Kidney capillary endothelial cell (primary cell): ENCODE data around the gene SLC25A34.
A peak's percentile ranks its signal among the peaks of the same experiment; 100 is the strongest.

Source experiments
- DNase-seq: peaks from one replicate; pipeline ENCODE4 v3.0.0-alpha.2; 2018; ENCODE audit warnings: low spot score

Gene SLC25A34

GRCh38 chr1:15733218-15733725, 2.8 kb upstream of the SLC25A34 start:
- DNase-seq = no peak

GRCh38 chr1:15733726-15734226, 2.3 kb upstream of the SLC25A34 start:
- no peak for DNase-seq

- no peak for DNase-seq
These were observed 1.8 kb upstream of the SLC25A34 start for GRCh38 chr1:15734296-15734695.

GRCh38 chr1:15734901-15735300, 1.2 kb upstream of the SLC25A34 start:
- no peak for DNase-seq

- DNase-seq = no peak
These were observed 587 bp upstream of the SLC25A34 start for GRCh38 chr1:15735304-15736037.

GRCh38 chr1:15736892-15737261, 819 bp downstream of the SLC25A34 start:
- DNase-seq = no peak

- DNase-seq = no peak
These were observed 1.6 kb downstream of the SLC25A34 start for GRCh38 chr1:15737324-15738319.

- DNase-seq = no peak
These were observed 2.5 kb downstream of the SLC25A34 start for GRCh38 chr1:15738416-15739113.

- DNase-seq = no peak
These were observed 3.2 kb downstream of the SLC25A34 start for GRCh38 chr1:15739259-15739658.

GRCh38 chr1:15739745-15740144, 3.7 kb downstream of the SLC25A34 start:
- DNase-seq = no peak

GRCh38 chr1:15740924-15741850, 5.1 kb downstream of the SLC25A34 start:
- peak; percentile 50 for DNase-seq

- DNase-seq = no peak
These were observed 6.3 kb downstream of the SLC25A34 start, which contains the start of gene TMEM82 for GRCh38 chr1:15742339-15742801. Gene TMEM82, plus strand, starts transcription at chr1:15742499. Its CDS starts 61 bp downstream, at chr1:15742560.

- no peak for DNase-seq
These were observed 8.1 kb downstream of the SLC25A34 start for GRCh38 chr1:15744122-15744679.

- no peak for DNase-seq
These were observed 11.3 kb downstream of the SLC25A34 start for GRCh38 chr1:15747378-15747777.

GRCh38 chr1:15748264-15748663, 12.2 kb downstream of the SLC25A34 start:
- DNase-seq = no peak

GRCh38 chr1:15748690-15749398, 12.8 kb downstream of the SLC25A34 start:
- DNase-seq = no peak

- DNase-seq = peak; percentile 90
These were observed 13.6 kb downstream of the SLC25A34 start for GRCh38 chr1:15749399-15750291.

GRCh38 chr1:15750924-15751323, 14.9 kb downstream of the SLC25A34 start:
- no peak for DNase-seq

- DNase-seq = no peak
These were observed 15.7 kb downstream of the SLC25A34 start for GRCh38 chr1:15751717-15752116.
